GM23338 (cell line): Measurements from ENCODE around the gene INTS13. TPM values are rescaled to one million over a fixed set of nuclear protein-coding genes. Genes with fewer than 3 reads are reported as not detected.

Source experiments
- ATAC-seq: fragments of 200-7000 bp; cut with Tn5 transposase; 3 replicates; pipeline ENCODE4 v1.9.1; 2020
- DNase-seq: peaks from one replicate; pipeline ENCODE4 v3.0.0-alpha.2; 2015; ENCODE audit warnings: low spot score
- H2AFZ ChIP-seq: fragments of 200-600 bp; sonication (generic); 2 replicates; pipeline ENCODE4 v1.8.0; 2016; ENCODE audit warnings: antibody characterized with exemption, mild to moderate bottlenecking, moderate library complexity
- H3F3A ChIP-seq: fragments of 200-600 bp; sonication (generic); replicated peaks from 2 replicates; pipeline ENCODE4 v1.8.0; 2017; ENCODE audit warnings: antibody characterized with exemption, mixed run types, low read depth
- H3K27ac ChIP-seq: fragments of 200-600 bp; sonication (generic); 2 replicates; pipeline ENCODE4 v1.6.1; 2016; ENCODE audit warnings: low read depth
- H3K27me3 ChIP-seq: fragments of 200-600 bp; sonication (generic); 2 replicates; pipeline ENCODE4 v1.8.0; 2016; ENCODE audit warnings: mild to moderate bottlenecking, mixed run types, moderate library complexity; ENCODE audit not compliant: insufficient read depth
- H3K36me3 ChIP-seq: fragments of 200-600 bp; sonication (generic); 2 replicates; pipeline ENCODE4 v1.8.0; 2016; ENCODE audit warnings: mild to moderate bottlenecking; ENCODE audit not compliant: insufficient read depth
- H3K4me1 ChIP-seq: fragments of 200-600 bp; sonication (generic); 2 replicates; pipeline ENCODE4 v1.8.0; 2016; ENCODE audit warnings: mild to moderate bottlenecking, moderate library complexity; ENCODE audit not compliant: insufficient read depth
- H3K4me2 ChIP-seq: fragments of 200-600 bp; sonication (generic); 2 replicates; pipeline ENCODE4 v1.7.1; 2017; ENCODE audit warnings: mixed run types
- H3K4me3 ChIP-seq: fragments of 200-600 bp; sonication (generic); 2 replicates; pipeline ENCODE4 v1.6.1; 2016; ENCODE audit warnings: mixed run types
- H3K79me2 ChIP-seq: fragments of 200-600 bp; sonication (generic); replicated peaks from 2 replicates; pipeline ENCODE4 v1.8.0; 2017; ENCODE audit warnings: mild to moderate bottlenecking; ENCODE audit not compliant: insufficient read depth
- H3K9me2 ChIP-seq: fragments of 200-600 bp; sonication (generic); 2 replicates; pipeline ENCODE4 v1.8.0; 2017; ENCODE audit not compliant: insufficient read depth
- H4K20me1 ChIP-seq: fragments of 200-600 bp; sonication (generic); replicated peaks from 2 replicates; pipeline ENCODE4 v1.8.0; 2017; ENCODE audit warnings: mild to moderate bottlenecking; ENCODE audit not compliant: insufficient read depth
- H3K27ac Mint-ChIP-seq: 2 replicates; pipeline ENCODE4 v1.8.0; 2020; ENCODE audit warnings: inconsistent platforms, mild to moderate bottlenecking, moderate library complexity, mixed read lengths
- H3K27me3 Mint-ChIP-seq: 3 replicates; pipeline ENCODE4 v1.8.0; 2022; ENCODE audit warnings: low read depth, mild to moderate bottlenecking, moderate library complexity, mixed read lengths, inconsistent platforms; ENCODE audit not compliant: insufficient read depth, poor library complexity
- H3K36me3 Mint-ChIP-seq: 3 replicates; pipeline ENCODE4 v1.8.0; 2021; ENCODE audit warnings: low read depth, mild to moderate bottlenecking, inconsistent platforms, moderate library complexity, mixed read lengths
- H3K4me1 Mint-ChIP-seq: 3 replicates; pipeline ENCODE4 v1.8.0; 2020; ENCODE audit warnings: mild to moderate bottlenecking, inconsistent platforms, mixed read lengths
- H3K4me3 Mint-ChIP-seq: 3 replicates; pipeline ENCODE4 v1.8.0; 2021; ENCODE audit warnings: moderate library complexity, mild to moderate bottlenecking, inconsistent platforms, mixed read lengths
- H3K9me3 Mint-ChIP-seq: 3 replicates; pipeline ENCODE4 v1.8.0; 2020; ENCODE audit warnings: moderate library complexity, mild to moderate bottlenecking, inconsistent platforms, mixed read lengths
- ETS1 ChIP-seq: IDR thresholded peaks from 2 replicates; pipeline ENCODE4 v1.6.1; 2016; ENCODE audit warnings: antibody characterized with exemption
- JUNB ChIP-seq: IDR thresholded peaks from one replicate; pipeline ENCODE4 v1.6.1; 2016; ENCODE audit warnings: antibody characterized with exemption; ENCODE audit not compliant: unreplicated experiment
- NANOG ChIP-seq: IDR thresholded peaks from 2 replicates; pipeline ENCODE4 v1.6.1; 2016; ENCODE audit warnings: antibody characterized with exemption, borderline replicate concordance
- POLR2AphosphoS5 ChIP-seq: IDR thresholded peaks from 2 replicates; pipeline ENCODE4 v1.6.1; 2016; ENCODE audit warnings: antibody characterized with exemption, low read depth
- REST ChIP-seq: IDR thresholded peaks from one replicate; pipeline ENCODE4 v1.6.1; 2018; ENCODE audit warnings: antibody characterized with exemption; ENCODE audit not compliant: unreplicated experiment
- STAT1 ChIP-seq: IDR thresholded peaks from one replicate; pipeline ENCODE4 v1.6.1; 2016; ENCODE audit warnings: antibody characterized with exemption; ENCODE audit not compliant: unreplicated experiment
- ZNF114 ChIP-seq: fragments of 250-450 bp; sonication (Bioruptor Pico); IDR thresholded peaks from 2 replicates; pipeline ENCODE4 v1.5.0; 2020; ENCODE audit warnings: mild to moderate bottlenecking, moderate library complexity
- ZNF331 ChIP-seq: fragments of 250-450 bp; sonication (Bioruptor Pico); IDR thresholded peaks from 2 replicates; pipeline ENCODE4 v1.5.0; 2020; ENCODE audit warnings: low read depth, mild to moderate bottlenecking, moderate library complexity
- ZNF462 ChIP-seq: fragments of 250-450 bp; sonication (Bioruptor Pico); IDR thresholded peaks from 2 replicates; pipeline ENCODE4 v1.5.0; 2020; ENCODE audit warnings: mild to moderate bottlenecking, moderate library complexity
- polyA plus RNA-seq: library from polyadenylated mRNA; unstranded; fragments of >200 nt; fragmentation: Nextera tagmentation; extraction: Ambion mirVana; gene quantifications from 2 replicates; pipeline ENCODE4 v1.2.1, GENCODE V29; 2016
- total RNA-seq: library from RNA; depleted of rRNA; stranded (reverse); fragments of >200 nt; shearing (Covaris generic); gene quantifications from 2 replicates; pipeline ENCODE4 v1.2.3, GENCODE V29; 2014

INTS13 gene
- total and polyA plus RNA-seq, 2 experiments from 2014 or later = 91.3 to 94.1 TPM

GRCh38 chr12:26861690-26862089 lies 76.1 kb downstream of the INTS13 start (continued):
- TF ChIP-seq NANOG (no peak), REST (no peak)

- Mint-ChIP-seq H3K36me3 (no peaks in the 10 kb centered on the region), H3K4me3 (no peak overlapping the region), H3K4me1 (peaks cover 5% of the 10 kb centered on the region), H3K9me3 (no peaks in the 10 kb centered on the region), H3K27me3 (no peaks in the 10 kb centered on the region), H3K27ac (no peak overlapping the region)
- no peaks in the 10 kb centered on the region for H3K79me2 ChIP-seq
- DNase-seq = peak; percentile 38
- TF ChIP-seq ZNF114 (CRISPR knock-in tag) (no peak), ZNF462 (CRISPR knock-in tag) (no peak), NANOG (no peak), REST (no peak), ZNF331 (no peak), JUNB (no peak), ETS1 (no peak), STAT1 (no peak), POLR2AphosphoS5 (no peak)
- H3F3A ChIP-seq = no peaks in the 10 kb centered on the region
- no peaks in the 10 kb centered on the region for H3K36me3 ChIP-seq
- no peak overlapping the region; the same call in 1 of the 2 replicates for H3K4me2 ChIP-seq
- H3K27ac ChIP-seq = no peak overlapping the region
- peaks cover 6% of the 10 kb centered on the region; the same call in 1 of the 2 replicates for H3K9me2 ChIP-seq
- H4K20me1 ChIP-seq = no peaks in the 10 kb centered on the region
- no peak overlapping the region; the same call in 1 of the 2 replicates for H2AFZ ChIP-seq
- no peak overlapping the region for H3K4me3 ChIP-seq
- H3K4me1 ChIP-seq = peaks cover 9% of the 10 kb centered on the region; the same call in 1 of the 2 replicates
- no peaks in the 10 kb centered on the region for H3K27me3 ChIP-seq
- ATAC-seq = peak; percentile 51
Observed at GRCh38 chr12:26857465-26858176, 80.2 kb downstream of the INTS13 start.
